DMS53 (cell line): Measurements from ENCODE around the gene CNTNAP3.
"Not testable (repeated sequence)": the region's sequence is repeated elsewhere in the genome, so short reads cannot be mapped to it uniquely, and the experiment has no call there.

Source experiments
- DNase-seq: peaks from one replicate; lab custom pipeline; 2025; lab: John Stamatoyannopoulos, UW

CNTNAP3 gene

DNA sequence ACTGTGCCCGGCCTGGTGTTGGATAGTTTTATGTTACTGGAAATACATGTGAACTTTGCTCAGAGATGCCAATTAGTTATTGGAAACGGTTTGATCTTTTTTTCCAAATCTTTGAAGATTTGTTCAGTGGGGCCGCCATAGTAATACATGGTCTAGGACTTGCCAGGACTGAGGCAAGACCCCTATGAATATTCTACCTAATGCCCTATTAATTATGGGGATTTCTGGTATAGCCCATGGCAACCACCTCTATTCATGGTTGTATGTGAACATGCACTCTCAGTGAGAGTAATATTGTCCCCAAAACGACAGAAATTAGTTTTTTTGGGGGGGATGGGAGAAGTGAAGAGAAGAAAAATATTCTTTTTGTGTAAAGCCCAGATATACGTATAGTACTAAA lies 220.3 kb downstream of the CNTNAP3 start:
- DNase-seq, result not testable (repeated sequence)

DNA sequence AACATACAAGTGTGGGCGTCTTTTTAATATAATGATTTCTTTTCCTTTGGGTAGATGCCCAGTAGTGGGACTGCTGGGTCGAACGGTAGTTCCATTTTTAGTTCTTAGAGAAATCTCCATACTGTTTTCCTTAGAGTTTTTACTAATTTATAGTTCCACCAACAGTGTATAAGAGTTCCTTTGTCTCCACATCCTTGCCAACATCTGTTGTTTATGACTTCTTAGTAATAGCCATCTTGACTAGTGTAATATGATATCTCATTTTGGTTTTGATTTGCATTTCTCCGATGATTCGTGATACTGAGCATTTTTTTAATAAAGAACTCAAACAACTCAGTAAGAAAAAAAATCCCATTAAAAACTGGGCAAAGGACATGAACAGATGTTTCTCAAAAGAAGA lies 225.0 kb downstream of the CNTNAP3 start:
- not testable (repeated sequence) for DNase-seq

DNA sequence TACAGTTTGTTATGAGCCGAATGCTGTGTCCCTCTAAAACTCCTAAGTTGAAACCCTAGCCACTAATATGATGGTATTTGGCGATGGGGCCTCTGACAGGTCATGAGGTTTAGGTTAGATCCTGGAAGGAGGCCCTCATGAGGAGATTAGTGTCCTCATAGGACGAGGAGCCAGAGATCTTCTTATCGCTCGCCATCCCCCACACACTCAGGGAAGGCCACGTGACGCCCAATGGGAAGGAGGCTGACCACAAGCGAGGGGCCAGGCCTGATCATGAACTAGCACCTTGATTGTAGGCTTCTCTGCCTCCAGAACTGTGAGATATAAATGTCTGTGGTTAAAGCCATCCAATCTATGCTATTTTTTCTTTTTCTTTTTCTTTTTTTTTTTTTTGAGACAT lies 233.5 kb downstream of the CNTNAP3 start:
- not testable (repeated sequence) for DNase-seq

DNA sequence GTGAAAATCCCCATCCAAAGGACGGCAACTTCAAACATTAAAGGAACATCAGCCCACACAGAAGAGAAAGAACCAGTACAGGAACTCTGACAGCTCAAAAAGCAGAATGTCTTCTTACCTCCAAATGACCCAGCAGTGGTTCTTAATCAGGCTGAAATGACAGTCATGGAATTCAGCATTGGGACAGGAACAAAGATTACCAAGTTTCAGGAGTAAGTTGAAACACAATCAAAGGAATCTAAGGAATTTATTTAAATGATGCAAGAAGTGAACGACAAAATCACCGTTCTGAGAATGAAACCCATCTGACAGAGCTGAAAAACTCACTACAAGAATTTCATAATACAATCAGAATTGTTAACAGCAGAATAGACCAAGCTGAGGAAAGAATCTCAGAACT lies 241.1 kb downstream of the CNTNAP3 start:
- DNase-seq, result not testable (repeated sequence)

DNA sequence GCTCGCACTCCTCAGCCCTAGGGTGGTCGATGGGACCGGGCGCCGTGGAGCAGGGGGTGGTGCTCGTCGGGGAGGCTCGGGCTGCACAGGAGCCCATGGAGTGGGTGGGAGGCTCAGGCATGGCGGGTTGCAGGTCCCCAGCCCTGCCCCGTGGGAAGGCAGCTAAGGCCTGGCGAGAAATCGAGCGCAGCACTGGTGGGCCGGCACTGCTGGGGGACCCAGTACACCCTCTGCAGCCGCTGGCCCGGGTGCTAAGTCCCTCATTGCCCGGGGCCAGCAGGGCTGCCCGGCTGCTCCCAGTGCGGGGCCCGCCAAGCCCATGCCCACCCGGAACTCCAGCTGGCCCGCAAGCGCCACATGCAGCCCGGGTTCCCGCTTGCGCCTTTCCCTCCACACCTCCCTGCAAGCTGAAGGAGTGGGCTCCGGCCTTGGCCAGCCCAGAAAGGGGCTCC lies 245.6 kb downstream of the CNTNAP3 start:
- DNase-seq, result not testable (repeated sequence)

DNA sequence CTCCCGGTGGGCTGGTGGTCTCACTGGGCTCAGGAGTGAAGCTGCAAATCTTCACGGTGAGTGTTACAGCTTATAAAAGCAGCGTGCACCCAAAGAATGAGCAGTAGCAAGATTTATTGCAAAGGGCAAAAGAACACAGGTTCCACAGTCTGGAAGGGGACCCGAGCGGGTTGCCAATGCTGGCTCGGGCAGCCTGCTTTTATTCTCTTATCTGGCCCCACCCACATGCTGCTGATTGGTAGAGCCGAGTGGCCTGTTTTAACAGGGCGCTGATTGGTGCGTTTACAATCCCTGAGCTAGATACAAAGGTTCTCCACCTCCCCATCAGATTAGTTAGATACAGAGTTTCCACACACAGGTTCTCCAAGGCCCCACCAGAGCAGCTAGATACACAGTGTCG lies 246.2 kb downstream of the CNTNAP3 start:
- not testable (repeated sequence) for DNase-seq

DNA sequence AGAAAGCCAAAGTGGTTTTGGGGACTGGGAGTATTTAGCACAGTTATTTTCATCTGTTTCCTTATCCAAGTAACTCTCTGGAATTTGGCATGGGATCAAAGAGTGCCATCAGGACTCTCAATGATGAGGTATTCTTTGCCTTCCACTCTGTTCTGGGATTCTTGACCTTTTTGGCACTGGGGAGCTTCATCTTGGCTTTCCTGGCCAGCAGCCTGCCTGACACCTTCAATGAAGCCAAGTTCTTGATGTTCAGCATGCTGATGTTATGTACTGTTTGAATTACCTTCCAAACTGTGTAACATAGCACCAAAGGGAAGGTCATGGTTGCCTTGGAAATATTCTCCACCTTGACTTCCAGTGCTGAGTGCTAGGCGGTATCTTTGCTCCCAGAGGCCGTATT lies 248.8 kb downstream of the CNTNAP3 start:
- DNase-seq, result not testable (repeated sequence)

DNA sequence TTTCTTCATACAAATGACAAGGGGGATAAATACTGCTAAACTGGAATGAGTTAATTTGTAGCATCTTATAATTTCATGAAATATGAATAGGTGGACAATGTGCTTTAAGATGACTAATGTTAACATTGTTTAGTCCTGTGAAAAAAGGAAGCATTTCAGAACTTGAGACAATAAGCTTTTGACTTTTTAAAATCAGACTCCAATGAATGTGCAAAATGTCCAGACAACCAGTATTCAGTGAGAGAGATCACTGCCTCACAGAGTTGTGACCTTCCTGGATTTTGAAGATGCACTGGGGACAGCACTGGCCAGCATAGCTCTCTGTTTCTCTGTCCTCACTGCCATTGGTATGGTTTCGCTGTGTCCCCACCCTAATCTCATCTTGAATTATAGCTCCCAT lies 249.7 kb downstream of the CNTNAP3 start:
- DNase-seq, result not testable (repeated sequence)

DNA sequence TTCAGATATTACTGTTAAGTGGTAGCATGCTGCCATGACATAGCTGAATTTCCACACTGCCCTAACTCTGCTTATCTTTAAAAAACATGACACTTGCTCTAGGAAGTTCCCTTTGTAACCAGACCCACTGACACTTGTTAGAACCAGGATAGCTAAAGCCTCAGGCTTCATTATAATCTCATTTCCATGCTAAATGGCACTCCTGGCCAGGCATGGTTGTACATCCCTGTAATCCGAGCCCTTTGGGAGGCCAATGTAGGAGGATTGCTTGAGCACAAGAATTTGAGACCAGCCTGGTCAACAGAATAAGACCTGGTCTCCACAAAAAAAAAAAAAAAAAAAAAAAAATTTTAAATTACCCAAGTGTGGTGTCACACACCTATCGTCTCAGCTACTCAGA lies 254.1 kb downstream of the CNTNAP3 start:
- not testable (repeated sequence) for DNase-seq

DNA sequence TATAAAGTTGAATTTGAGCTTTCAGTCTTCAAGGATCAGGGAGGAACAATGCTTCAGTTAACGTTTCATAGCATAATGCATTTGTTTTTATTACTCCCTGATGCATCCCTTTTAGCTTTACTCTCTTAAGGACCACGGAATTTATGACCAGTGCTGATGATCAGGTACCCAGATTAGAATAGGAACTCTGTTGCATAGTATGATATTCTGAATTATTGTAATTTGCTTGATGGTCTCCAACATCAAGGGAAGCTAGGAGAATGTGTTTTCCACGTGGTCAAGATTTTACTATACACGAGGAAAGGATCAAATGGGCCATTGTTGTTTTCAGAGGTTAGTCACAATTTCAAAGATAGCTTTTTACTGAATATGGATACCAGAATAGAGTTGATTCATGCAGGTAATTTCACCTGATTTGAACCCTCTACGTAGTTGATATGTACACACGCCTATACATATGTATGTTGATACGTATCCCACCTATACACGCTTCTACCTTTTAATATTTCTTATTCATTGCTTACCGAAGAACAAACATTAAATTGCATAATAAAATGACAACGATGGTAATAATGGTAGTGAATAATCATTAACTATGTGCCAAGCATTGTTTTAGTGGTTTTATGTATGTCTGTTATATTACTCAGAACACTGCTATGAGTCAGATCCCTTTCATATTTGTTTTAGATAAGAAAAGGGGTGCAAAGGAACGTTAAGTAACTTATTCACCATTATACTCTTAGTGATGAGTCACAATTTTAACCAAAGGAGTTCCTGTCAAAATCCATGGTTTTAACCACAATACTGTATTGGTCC lies 257.6 kb downstream of the CNTNAP3 start:
- DNase-seq, result not testable (repeated sequence)

DNA sequence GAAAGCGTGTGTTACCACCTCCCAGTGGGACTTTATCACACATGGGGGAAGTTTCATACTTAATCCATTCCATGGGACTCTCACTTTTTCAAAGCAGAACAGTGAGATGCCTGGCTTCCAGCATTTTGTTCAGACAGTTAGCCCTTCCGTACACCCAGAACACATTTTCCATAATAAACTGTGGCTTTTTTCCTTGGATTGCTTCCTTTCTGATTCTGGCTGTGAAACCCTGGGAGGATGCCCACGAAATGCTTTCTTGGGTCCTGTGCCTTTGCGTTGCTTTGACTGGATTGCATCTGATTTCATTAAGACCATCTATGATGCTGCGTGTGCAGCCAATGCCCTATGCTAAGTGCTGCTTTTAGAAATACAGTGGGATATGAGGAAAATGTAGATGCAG lies 259.1 kb downstream of the CNTNAP3 start:
- not testable (repeated sequence) for DNase-seq

DNA sequence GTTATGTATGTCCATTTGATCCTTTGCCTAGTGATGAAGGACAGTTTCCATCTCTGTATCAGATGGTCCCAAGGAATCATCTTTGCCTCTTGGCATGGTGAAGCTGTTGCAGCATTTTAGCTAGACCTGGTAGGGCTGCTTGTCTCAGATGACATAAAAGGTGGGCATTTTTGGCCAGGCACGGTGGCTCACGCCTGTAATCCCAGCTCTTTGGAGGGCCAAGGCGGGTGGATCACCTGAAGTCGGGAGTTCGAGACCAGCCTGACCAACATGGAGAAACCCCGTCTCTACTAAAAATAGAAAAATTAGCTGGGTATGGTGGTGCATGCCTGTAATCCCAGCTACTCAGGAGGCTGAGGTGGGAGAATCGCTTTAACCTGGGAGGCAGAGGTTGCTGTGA lies 259.8 kb downstream of the CNTNAP3 start:
- not testable (repeated sequence) for DNase-seq

DNA sequence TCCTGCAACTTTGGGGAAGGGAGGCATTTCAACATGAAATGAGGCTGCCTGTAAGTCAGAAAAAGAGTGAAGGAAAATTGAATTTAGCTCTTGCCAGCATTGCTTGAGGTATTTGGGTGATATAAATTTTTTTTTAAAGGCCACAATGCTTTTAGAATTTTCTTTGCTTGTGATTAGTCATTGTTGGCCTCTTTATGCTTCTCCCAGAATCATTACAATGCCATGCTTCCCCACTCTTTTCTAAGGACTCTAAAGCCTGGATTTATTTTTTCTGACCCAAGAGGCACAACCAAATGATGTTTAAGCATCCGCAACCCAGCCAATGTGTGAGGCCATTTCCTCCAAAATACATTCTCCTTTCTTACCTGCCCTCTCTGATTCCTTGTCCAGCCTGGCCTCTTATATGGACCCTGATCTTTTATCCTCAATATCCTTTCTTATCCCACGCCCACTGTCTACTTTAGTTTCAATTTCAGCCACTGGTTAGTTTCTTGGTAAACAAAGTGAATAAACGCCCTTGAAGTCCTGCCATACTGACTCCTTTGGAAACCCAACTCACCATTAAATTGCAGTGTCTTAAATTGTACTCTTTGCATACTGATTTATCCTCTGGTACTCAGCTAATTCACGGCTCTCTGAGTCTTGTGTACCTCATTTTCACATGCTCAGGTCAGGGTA lies 261.9 kb downstream of the CNTNAP3 start:
- DNase-seq, result not testable (repeated sequence)
